HG03066 (cell line): ENCODE results near the gene ZBTB48.
"Not testable (repeated sequence)": the region's sequence is repeated elsewhere in the genome, so short reads cannot be mapped to it uniquely, and the experiment has no call there.

Source experiments
- ATAC-seq: cut with Tn5 transposase; IDR thresholded peaks from one replicate; pipeline ENCODE4 v1.9.1; 2021; ENCODE audit warnings: low read depth; ENCODE audit not compliant: unreplicated experiment

The ZBTB48 gene

GRCh38 chr1:6590046-6590445 lies 10.3 kb downstream of the ZBTB48 start:
- ATAC-seq: no peak

- no peak for ATAC-seq
Observed at GRCh38 chr1:6591222-6591621, 11.4 kb downstream of the ZBTB48 start.

- ATAC-seq: no peak
Observed at GRCh38 chr1:6591644-6592043, 11.8 kb downstream of the ZBTB48 start.

- no peak for ATAC-seq
Observed at GRCh38 chr1:6592441-6592840, 12.6 kb downstream of the ZBTB48 start.

GRCh38 chr1:6592865-6593593 lies 13.2 kb downstream of the ZBTB48 start:
- ATAC-seq: no peak

GRCh38 chr1:6593810-6594209 lies 14.0 kb downstream of the ZBTB48 start:
- ATAC-seq: no peak

GRCh38 chr1:6594977-6595740 lies 15.4 kb downstream of the ZBTB48 start:
- no peak for ATAC-seq

GRCh38 chr1:6596351-6596750 lies 16.6 kb downstream of the ZBTB48 start:
- ATAC-seq: no peak

- no peak for ATAC-seq
Observed at GRCh38 chr1:6596886-6597776, 17.3 kb downstream of the ZBTB48 start.

- no peak for ATAC-seq
Observed at GRCh38 chr1:6597777-6598131, 18.0 kb downstream of the ZBTB48 start.

GRCh38 chr1:6599141-6599975 lies 19.6 kb downstream of the ZBTB48 start:
- no peak for ATAC-seq

- ATAC-seq: not testable (repeated sequence)
Observed at GRCh38 chr1:6599991-6600390, 20.2 kb downstream of the ZBTB48 start.

- ATAC-seq: no peak
Observed at GRCh38 chr1:6600410-6601048, 20.7 kb downstream of the ZBTB48 start.

GRCh38 chr1:6601049-6601922 lies 21.5 kb downstream of the ZBTB48 start:
- ATAC-seq: no peak

GRCh38 chr1:6601923-6602668 lies 22.3 kb downstream of the ZBTB48 start:
- ATAC-seq: peak; percentile 22

GRCh38 chr1:6602669-6603237 lies 23.0 kb downstream of the ZBTB48 start, which contains the start of gene KLHL21:
KLHL21 (minus strand) TSS chr1:6602869; CDS start chr1:6602817, 52 bp downstream.
- ATAC-seq: peak; percentile 42

GRCh38 chr1:6603238-6603914 lies 23.6 kb downstream of the ZBTB48 start:
- peak; percentile 31 for ATAC-seq
